Measurements from ENCODE around the gene RALGAPA2. TPM values are rescaled to one million over a fixed set of nuclear protein-coding genes. Genes with fewer than 3 reads are reported as not detected.
A peak's percentile ranks its signal among the peaks of the same experiment; 100 is the strongest.

Gene RALGAPA2
- total RNA-seq, 2 experiments from 2014 or later = 21.2 to 21.9 TPM

GRCh38 chr20:20363434-20363798, 349.0 kb downstream of the RALGAPA2 start:
- Histone ChIP-seq H3K27me3 (ENCODE audit: control insufficient read depth in 1 of 2, insufficient read depth in 2 of 2, low read length in 2 of 2) (peaks cover 30 to 59% of the 10 kb centered on the region in 2 experiments), H3K9me3 (ENCODE audit: control insufficient read depth in 1 of 2, insufficient read depth in 1 of 2, low read length in 2 of 2) (peaks cover 0 to 9% of the 10 kb centered on the region in 2 experiments), H3K4me3 (ENCODE audit: low read length) (no peak overlapping the region), H3K27ac (ENCODE audit: low read depth in 1 of 2, low read length in 2 of 2) (no peak overlapping the region), H3K36me3 (ENCODE audit: insufficient read depth, low read length) (no peaks in the 10 kb centered on the region), H3K4me1 (ENCODE audit: insufficient read depth, low read length) (peaks cover 9% of the 10 kb centered on the region)
- TF ChIP-seq CTCF (IDR thresholded peaks at IDR 0.05) = no peak
- no peak for ATAC-seq (ENCODE audit: poor library complexity)
- intact Hi-C loops (cut with DNase I, micrococcal nuclease) = loop anchor here in 1 of 2 experiments (5.0 kb wide), 1 partner anchor 204 kb away; no protein-coding TSS in a partner anchor
- no peak overlapping the region for H3K27ac Mint-ChIP-seq
- no peak for DNase-seq
- no peak overlapping the region for H3K4me3 Mint-ChIP-seq
- no peaks in the 10 kb centered on the region for H3K36me3 Mint-ChIP-seq (ENCODE audit: low read depth)
- CTCF ChIA-PET = no interaction called here
- peaks cover 70% of the 10 kb centered on the region for H3K27me3 Mint-ChIP-seq
- H3K9me3 Mint-ChIP-seq = no peaks in the 10 kb centered on the region
- POLR2A ChIA-PET = no interaction called here
- H3K4me1 Mint-ChIP-seq (ENCODE audit: low read depth) = peaks cover 21% of the 10 kb centered on the region

DNA sequence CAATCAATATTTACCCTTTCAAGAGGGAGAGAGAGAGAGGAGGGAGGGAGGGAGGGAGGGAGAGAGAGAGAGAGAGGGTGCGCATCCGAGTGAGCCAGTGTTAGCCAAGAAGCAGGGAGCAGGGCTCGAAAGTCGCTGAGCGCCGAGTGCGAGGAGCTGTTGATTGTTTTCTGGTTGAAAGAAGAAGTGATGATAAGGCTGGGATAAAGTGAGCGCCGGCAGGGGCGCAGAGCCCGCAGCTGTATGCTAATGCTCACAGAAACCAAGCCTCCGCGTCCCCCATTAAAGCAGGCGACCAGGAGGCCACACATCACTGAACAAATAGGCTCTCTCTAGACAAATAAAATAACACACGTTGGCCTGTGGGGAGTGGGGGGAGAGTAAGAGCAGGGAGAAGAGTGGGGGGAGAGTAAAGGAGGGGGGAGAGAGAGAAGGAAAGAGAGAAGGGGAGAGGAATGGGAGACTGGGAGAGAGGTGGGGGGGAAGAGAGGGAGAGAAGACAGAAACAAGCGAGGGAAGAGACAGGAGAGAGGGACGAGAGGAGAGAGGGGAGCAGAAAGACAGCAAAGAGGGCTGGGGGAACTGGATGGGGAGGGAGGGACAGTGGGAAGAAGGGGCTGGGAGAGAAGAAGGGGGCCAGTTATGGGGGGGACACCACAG, 349.5 kb downstream of the RALGAPA2 start:
- H3K4me3 Mint-ChIP-seq = no peak overlapping the region
- peaks cover 21% of the 10 kb centered on the region for H3K4me1 Mint-ChIP-seq (ENCODE audit: low read depth)
- intact Hi-C loops (cut with DNase I, micrococcal nuclease) = loop anchor here in 1 of 2 experiments (5.0 kb wide), 1 partner anchor 204 kb away; no protein-coding TSS in a partner anchor
- ATAC-seq (ENCODE audit: poor library complexity) = no peak
- H3K4me3 ChIP-seq (ENCODE audit: low read length) = no peak overlapping the region
- H3K4me1 ChIP-seq (ENCODE audit: insufficient read depth, low read length) = peaks cover 9% of the 10 kb centered on the region
- H3K9me3 Mint-ChIP-seq = no peaks in the 10 kb centered on the region
- no peaks in the 10 kb centered on the region for H3K36me3 ChIP-seq (ENCODE audit: insufficient read depth, low read length)
- H3K27me3 ChIP-seq (ENCODE audit: control insufficient read depth in 1 of 2, insufficient read depth in 2 of 2, low read length in 2 of 2) = peaks cover 30 to 59% of the 10 kb centered on the region in 2 experiments
- H3K27ac ChIP-seq (ENCODE audit: low read depth in 1 of 2, low read length in 2 of 2) = no peak overlapping the region
- peaks cover 74% of the 10 kb centered on the region for H3K27me3 Mint-ChIP-seq
- ChIA-PET POLR2A (no interaction called here), CTCF (no interaction called here)
- peaks cover 0 to 9% of the 10 kb centered on the region in 2 experiments for H3K9me3 ChIP-seq (ENCODE audit: control insufficient read depth in 1 of 2, insufficient read depth in 1 of 2, low read length in 2 of 2)
- H3K27ac Mint-ChIP-seq = no peak overlapping the region
- DNase-seq = no peak
- no peaks in the 10 kb centered on the region for H3K36me3 Mint-ChIP-seq (ENCODE audit: low read depth)
- no peak for TF ChIP-seq CTCF (IDR thresholded peaks at IDR 0.05)

DNA sequence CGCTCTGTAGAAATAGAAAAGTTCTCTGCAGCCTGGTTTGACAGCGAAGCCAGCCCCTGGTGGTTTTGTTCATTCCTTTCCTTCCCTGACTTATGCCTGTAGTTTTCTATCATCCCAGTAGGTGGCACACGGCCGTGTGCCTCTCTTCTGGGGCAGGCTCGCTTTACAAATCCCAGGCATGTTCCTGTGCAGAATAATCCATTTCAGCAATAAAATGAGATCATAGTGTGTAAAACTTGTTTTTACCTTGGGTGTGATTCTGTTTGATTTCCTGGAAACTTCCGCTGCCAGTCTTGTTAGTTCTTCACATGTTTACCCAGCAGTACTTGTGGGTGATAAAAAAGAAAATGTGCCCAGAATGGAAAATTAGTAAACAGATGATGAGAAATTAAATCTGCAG, 352.0 kb downstream of the RALGAPA2 start:
- POLR2A ChIA-PET = no interaction called here
- H3K4me1 ChIP-seq (ENCODE audit: insufficient read depth, low read length) = peaks cover 7% of the 10 kb centered on the region
- H3K27me3 Mint-ChIP-seq = peaks cover 60% of the 10 kb centered on the region
- H3K36me3 Mint-ChIP-seq (ENCODE audit: low read depth) = no peaks in the 10 kb centered on the region
- H3K27me3 ChIP-seq (ENCODE audit: control insufficient read depth in 1 of 2, insufficient read depth in 2 of 2, low read length in 2 of 2) = peaks cover 25 to 41% of the 10 kb centered on the region in 2 experiments
- DNase-seq (peak in 5 of 14 experiments; percentile 3 to 50 (median 39)), ATAC-seq (ENCODE audit: poor library complexity) (no peak)
- CTCF ChIA-PET = no interaction called here
- peak; percentile 40 for TF ChIP-seq CTCF (IDR thresholded peaks at IDR 0.05)
- no peaks in the 10 kb centered on the region for H3K9me3 Mint-ChIP-seq
- no peak overlapping the region for H3K4me3 Mint-ChIP-seq
- H3K27ac Mint-ChIP-seq = no peak overlapping the region
- H3K4me1 Mint-ChIP-seq (ENCODE audit: low read depth) = peaks cover 21% of the 10 kb centered on the region
- no peaks in the 10 kb centered on the region for H3K36me3 ChIP-seq (ENCODE audit: insufficient read depth, low read length)
- intact Hi-C loops (cut with DNase I, micrococcal nuclease) = loop anchor here in 1 of 2 experiments (5.0 kb wide), 1 partner anchor 207 kb away; no protein-coding TSS in a partner anchor
- H3K27ac ChIP-seq (ENCODE audit: low read depth in 1 of 2, low read length in 2 of 2) = no peak overlapping the region
- no peak overlapping the region for H3K4me3 ChIP-seq (ENCODE audit: low read length)
- H3K9me3 ChIP-seq (ENCODE audit: control insufficient read depth in 1 of 2, insufficient read depth in 1 of 2, low read length in 2 of 2) = peaks cover 0 to 9% of the 10 kb centered on the region in 2 experiments

All from CD4-positive, alpha-beta T cell (primary cell).